Stimulated activated CD4-positive, alpha-beta T cell treated with anti-CD3 and anti-CD28 coated beads, TNF-alpha, amount 100 ng/mL, for 1 hour (primary cell): ENCODE results near the gene ALOXE3.
"Not testable (repeated sequence)": the region's sequence is repeated elsewhere in the genome, so short reads cannot be mapped to it uniquely, and the experiment has no call there.

Experiments
- DNase-seq, 3 donors: peaks; one replicate each; pipeline ENCODE4 v3.0.0-alpha.2; 2020; ENCODE audit warnings: low read depth in 3 of 3, low spot score in 1 of 3

The ALOXE3 gene

GRCh38 chr17:8073627-8074484 lies 44.5 kb downstream of the ALOXE3 start:
- DNase-seq, result peak; percentile 63 to 88 (median 76)

- peak in 1 of 3 donors; percentile 25 for DNase-seq
These were observed 45.4 kb downstream of the ALOXE3 start for GRCh38 chr17:8072729-8073461.

GRCh38 chr17:8072341-8072728 lies 46.0 kb downstream of the ALOXE3 start:
- no peak for DNase-seq

- no peak for DNase-seq
These were observed 46.8 kb downstream of the ALOXE3 start for GRCh38 chr17:8071496-8071895.

GRCh38 chr17:8069587-8069860 lies 48.8 kb downstream of the ALOXE3 start:
- DNase-seq, result no peak

GRCh38 chr17:8068736-8069586 lies 49.4 kb downstream of the ALOXE3 start:
- no peak for DNase-seq

GRCh38 chr17:8067806-8068205 lies 50.5 kb downstream of the ALOXE3 start:
- no peak for DNase-seq

GRCh38 chr17:8066841-8067775 lies 51.2 kb downstream of the ALOXE3 start:
- DNase-seq, result no peak

- DNase-seq, result no peak
These were observed 53.7 kb downstream of the ALOXE3 start for GRCh38 chr17:8064561-8065019.

- DNase-seq, result no peak
These were observed 54.4 kb downstream of the ALOXE3 start for GRCh38 chr17:8063761-8064534.

GRCh38 chr17:8062807-8063483 lies 55.4 kb downstream of the ALOXE3 start:
- DNase-seq, result no peak

- no peak for DNase-seq
These were observed 55.9 kb downstream of the ALOXE3 start for GRCh38 chr17:8062435-8062806.

GRCh38 chr17:8061851-8062250 lies 56.5 kb downstream of the ALOXE3 start:
- not testable (repeated sequence) for DNase-seq

GRCh38 chr17:8060274-8060673 lies 58.0 kb downstream of the ALOXE3 start:
- peak in 2 of 3 donors; percentile 19 to 27 for DNase-seq

- no peak for DNase-seq
These were observed 59.2 kb downstream of the ALOXE3 start for GRCh38 chr17:8059131-8059530.

GRCh38 chr17:8057691-8058114 lies 60.6 kb downstream of the ALOXE3 start:
- peak in 1 of 3 donors; percentile 25 for DNase-seq

GRCh38 chr17:8056976-8057625 lies 61.2 kb downstream of the ALOXE3 start:
- no peak for DNase-seq

GRCh38 chr17:8056232-8056975 lies 61.9 kb downstream of the ALOXE3 start:
- DNase-seq, result no peak
